PC-3 (cell line): ENCODE results near the gene MRPS10. TPM values are rescaled to one million over a fixed set of nuclear protein-coding genes. Genes with fewer than 3 reads are reported as not detected.
A peak's percentile ranks its signal among the peaks of the same experiment; 100 is the strongest.
"Not testable (repeated sequence)": the region's sequence is repeated elsewhere in the genome, so short reads cannot be mapped to it uniquely, and the experiment has no call there.

Experiments
- ATAC-seq: fragments of 200-7000 bp; cut with Tn5 transposase; 2 replicates; pipeline ENCODE4 v1.9.1; 2020; ENCODE audit warnings: mild to moderate bottlenecking, moderate library complexity
- BruUV-seq: library from RNA; stranded (reverse); fragments of 400-500 nt; replicated peaks from 2 replicates; lab custom pipeline; 2021; lab: Mats Ljungman, UMichigan
- CTCF ChIA-PET: fragments of 300-600 bp; sonication (Branson Sonifier 250); formaldehyde crosslinking; loops from one replicate; lab custom pipeline; 2022; ENCODE audit warnings: antibody characterized with exemption; lab: Charles Lee
- POLR2A ChIA-PET: fragments of 300-600 bp; sonication (Branson Sonifier 250); formaldehyde crosslinking; loops from one replicate; lab custom pipeline; 2022; ENCODE audit warnings: antibody characterized with exemption; ENCODE audit not compliant: unreplicated experiment; lab: Charles Lee
- DNase-seq: peaks from one replicate; pipeline ENCODE4 v3.0.0-alpha.2; 2015
- H2AFZ ChIP-seq: fragments of 300-600 bp; sonication (generic); 2 replicates; pipeline ENCODE4 v1.6.0; 2016; ENCODE audit warnings: antibody characterized with exemption, low read length
- H3F3A ChIP-seq: fragments of 300-600 bp; sonication (generic); one replicate; pipeline ENCODE4 v1.6.0; 2017; ENCODE audit warnings: antibody characterized with exemption, low read length, control low read depth, mild to moderate bottlenecking; ENCODE audit not compliant: unreplicated experiment
- H3K27ac ChIP-seq: fragments of 300-600 bp; sonication (generic); 2 replicates; pipeline ENCODE4 v1.5.1; 2016; ENCODE audit warnings: mild to moderate bottlenecking, low read length
- H3K27me3 ChIP-seq: fragments of 300-600 bp; sonication (generic); 2 replicates; pipeline ENCODE4 v1.6.1; 2016; ENCODE audit warnings: low read length, mixed read lengths
- H3K36me3 ChIP-seq: fragments of 300-600 bp; sonication (generic); 2 replicates; pipeline ENCODE4 v1.6.1; 2016; ENCODE audit warnings: low read depth, mixed run types, low read length, mixed read lengths
- H3K4me1 ChIP-seq: fragments of 300-600 bp; sonication (generic); 2 replicates; pipeline ENCODE4 v1.5.1; 2016; ENCODE audit warnings: low read length; ENCODE audit not compliant: insufficient read depth
- H3K4me2 ChIP-seq: fragments of 300-600 bp; sonication (generic); 2 replicates; pipeline ENCODE4 v1.6.0; 2016; ENCODE audit warnings: low read length
- H3K4me3 ChIP-seq: fragments of 300-600 bp; sonication (generic); 2 replicates; pipeline ENCODE4 v1.5.1; 2016; ENCODE audit warnings: mild to moderate bottlenecking, low read length, mixed read lengths
- H3K79me2 ChIP-seq: fragments of 300-600 bp; sonication (generic); 2 replicates; pipeline ENCODE4 v1.6.1; 2017; ENCODE audit warnings: low read length, mixed read lengths
- H3K9ac ChIP-seq: fragments of 300-600 bp; sonication (generic); 2 replicates; pipeline ENCODE4 v1.6.0; 2016; ENCODE audit warnings: mild to moderate bottlenecking, low read length
- H3K9me2 ChIP-seq: fragments of 300-600 bp; sonication (generic); replicated peaks from 2 replicates; pipeline ENCODE4 v1.6.1; 2016; ENCODE audit warnings: mixed run types, low read length, mixed read lengths
- H3K9me3 ChIP-seq: fragments of 300-600 bp; sonication (generic); 2 replicates; pipeline ENCODE4 v1.6.1; 2016; ENCODE audit warnings: low read length, mixed read lengths
- H4K20me1 ChIP-seq: fragments of 300-600 bp; sonication (generic); 2 replicates; pipeline ENCODE4 v1.6.1; 2016; ENCODE audit warnings: low read length, mixed read lengths
- CTCF ChIP-seq: fragments of 300-600 bp; sonication (generic); conservative IDR thresholded peaks from 2 replicates; pipeline ENCODE4 v1.5.1; 2017; ENCODE audit warnings: antibody characterized with exemption, low read depth, mild to moderate bottlenecking, low read length
- EZH2 ChIP-seq: fragments of 300-600 bp; sonication (generic); IDR thresholded peaks from one replicate; pipeline ENCODE4 v1.6.1; 2017; ENCODE audit warnings: antibody characterized with exemption, mild to moderate bottlenecking, low read length; ENCODE audit not compliant: unreplicated experiment
- EZH2phosphoT487 ChIP-seq: fragments of 300-600 bp; sonication (generic); IDR thresholded peaks from 2 replicates; pipeline ENCODE4 v1.6.1; 2018; ENCODE audit warnings: mild to moderate bottlenecking, antibody characterized with exemption, low read length, borderline replicate concordance
- intact Hi-C: fragments of 100-400 bp; cut with micrococcal nuclease; formaldehyde crosslinking; loops from 2 replicates; pipeline ENCODE4 v1.9.0; 2023
- total RNA-seq: library from RNA; depleted of rRNA; stranded (reverse); fragments of >200 nt; gene quantifications from 2 replicates; pipeline ENCODE4 v1.2.3, GENCODE V29; 2014

Gene MRPS10
- total RNA-seq, 1 experiment from 2014 or later: 82.1 TPM

GRCh38 chr6:42204768-42205282 is 12.8 kb downstream of the MRPS10 start:
- no peaks in the 10 kb centered on the region for H3K27me3 ChIP-seq
- peaks cover 28% of the 10 kb centered on the region for H3F3A ChIP-seq
- peak overlapping the region; percentile 61 for H3K4me2 ChIP-seq
- H3K9ac ChIP-seq: peak overlapping the region; percentile 50
- peaks cover 33% of the 10 kb centered on the region for H3K36me3 ChIP-seq
- no peak overlapping the region for H3K4me3 ChIP-seq
- H2AFZ ChIP-seq: no peak overlapping the region
- H3K79me2 ChIP-seq: peaks cover 10% of the 10 kb centered on the region
- BruUV-seq: no TSS peak
- peak overlapping the region; percentile 91 for H3K27ac ChIP-seq
- POLR2A ChIA-PET: no interaction called here
- intact Hi-C loops: no loop called here
- no peaks in the 10 kb centered on the region for H3K9me3 ChIP-seq
- no peaks in the 10 kb centered on the region for H3K9me2 ChIP-seq
- TF ChIP-seq EZH2phosphoT487 (no peak), EZH2 (no peak), CTCF (no peak)
- H3K4me1 ChIP-seq: peaks cover 74% of the 10 kb centered on the region
- DNase-seq (no peak), ATAC-seq (no peak)
- CTCF ChIA-PET: no interaction called here
- no peaks in the 10 kb centered on the region for H4K20me1 ChIP-seq

GRCh38 chr6:42203183-42203582 is 14.5 kb downstream of the MRPS10 start:
- Histone ChIP-seq H3K9ac (no peak overlapping the region), H3K27me3 (no peaks in the 10 kb centered on the region), H3K9me3 (no peaks in the 10 kb centered on the region), H3K4me1 (peaks cover 77% of the 10 kb centered on the region), H2AFZ (no peak overlapping the region), H3K27ac (peak overlapping the region; percentile 91; the same call in 1 of the 2 replicates), H3K4me2 (no peak overlapping the region), H3K36me3 (peaks cover 18% of the 10 kb centered on the region), H3F3A (peaks cover 19% of the 10 kb centered on the region), H4K20me1 (no peaks in the 10 kb centered on the region), H3K4me3 (no peak overlapping the region), H3K79me2 (peaks cover 8% of the 10 kb centered on the region), H3K9me2 (no peaks in the 10 kb centered on the region)
- intact Hi-C loops: no loop called here
- POLR2A ChIA-PET: interaction anchor here (0.6 kb wide), 2 partner anchors 10 to 92 kb away, joined by 6 to 7 read pairs; no protein-coding TSS in a partner anchor
- ATAC-seq: no peak
- CTCF ChIA-PET: no interaction called here
- no peak for DNase-seq
- no peak for TF ChIP-seq EZH2
- no peak for TF ChIP-seq CTCF
- no peak for TF ChIP-seq EZH2phosphoT487
- no TSS peak for BruUV-seq

- peak overlapping the region; percentile 91 for H3K27ac ChIP-seq
- H3K9ac ChIP-seq, CTCF ChIA-PET, H3K9me3 ChIP-seq, POLR2A ChIA-PET, ATAC-seq, H3K79me2 ChIP-seq, H3K4me2 ChIP-seq, H2AFZ ChIP-seq, H3K27me3 ChIP-seq, DNase-seq, H3K9me2 ChIP-seq, H4K20me1 ChIP-seq, intact Hi-C loops, H3K4me3 ChIP-seq, BruUV-seq: not testable (repeated sequence)
- peaks cover 14% of the 10 kb centered on the region for H3K36me3 ChIP-seq
- peaks cover 78% of the 10 kb centered on the region for H3K4me1 ChIP-seq
- H3F3A ChIP-seq: peaks cover 14% of the 10 kb centered on the region
These were observed 15.3 kb downstream of the MRPS10 start for GRCh38 chr6:42202131-42202915.
